PC-3 (cell line): ENCODE results near the gene SLC38A8. TPM values are rescaled to one million over a fixed set of nuclear protein-coding genes. Genes with fewer than 3 reads are reported as not detected.

Source experiments
- ATAC-seq: fragments of 200-7000 bp; cut with Tn5 transposase; 2 replicates; pipeline ENCODE4 v1.9.1; 2020; ENCODE audit warnings: mild to moderate bottlenecking, moderate library complexity
- BruUV-seq: library from RNA; stranded (reverse); fragments of 400-500 nt; replicated peaks from 2 replicates; lab custom pipeline; 2021; lab: Mats Ljungman, UMichigan
- CTCF ChIA-PET: fragments of 300-600 bp; sonication (Branson Sonifier 250); formaldehyde crosslinking; loops from one replicate; lab custom pipeline; 2022; ENCODE audit warnings: antibody characterized with exemption; lab: Charles Lee
- POLR2A ChIA-PET: fragments of 300-600 bp; sonication (Branson Sonifier 250); formaldehyde crosslinking; loops from one replicate; lab custom pipeline; 2022; ENCODE audit warnings: antibody characterized with exemption; ENCODE audit not compliant: unreplicated experiment; lab: Charles Lee
- DNase-seq: peaks from one replicate; pipeline ENCODE4 v3.0.0-alpha.2; 2015
- H2AFZ ChIP-seq: fragments of 300-600 bp; sonication (generic); 2 replicates; pipeline ENCODE4 v1.6.0; 2016; ENCODE audit warnings: antibody characterized with exemption, low read length
- H3F3A ChIP-seq: fragments of 300-600 bp; sonication (generic); one replicate; pipeline ENCODE4 v1.6.0; 2017; ENCODE audit warnings: antibody characterized with exemption, low read length, control low read depth, mild to moderate bottlenecking; ENCODE audit not compliant: unreplicated experiment
- H3K27ac ChIP-seq: fragments of 300-600 bp; sonication (generic); 2 replicates; pipeline ENCODE4 v1.5.1; 2016; ENCODE audit warnings: mild to moderate bottlenecking, low read length
- H3K27me3 ChIP-seq: fragments of 300-600 bp; sonication (generic); 2 replicates; pipeline ENCODE4 v1.6.1; 2016; ENCODE audit warnings: low read length, mixed read lengths
- H3K36me3 ChIP-seq: fragments of 300-600 bp; sonication (generic); 2 replicates; pipeline ENCODE4 v1.6.1; 2016; ENCODE audit warnings: low read depth, mixed run types, low read length, mixed read lengths
- H3K4me1 ChIP-seq: fragments of 300-600 bp; sonication (generic); 2 replicates; pipeline ENCODE4 v1.5.1; 2016; ENCODE audit warnings: low read length; ENCODE audit not compliant: insufficient read depth
- H3K4me2 ChIP-seq: fragments of 300-600 bp; sonication (generic); 2 replicates; pipeline ENCODE4 v1.6.0; 2016; ENCODE audit warnings: low read length
- H3K4me3 ChIP-seq: fragments of 300-600 bp; sonication (generic); 2 replicates; pipeline ENCODE4 v1.5.1; 2016; ENCODE audit warnings: mild to moderate bottlenecking, low read length, mixed read lengths
- H3K79me2 ChIP-seq: fragments of 300-600 bp; sonication (generic); 2 replicates; pipeline ENCODE4 v1.6.1; 2017; ENCODE audit warnings: low read length, mixed read lengths
- H3K9ac ChIP-seq: fragments of 300-600 bp; sonication (generic); 2 replicates; pipeline ENCODE4 v1.6.0; 2016; ENCODE audit warnings: mild to moderate bottlenecking, low read length
- H3K9me2 ChIP-seq: fragments of 300-600 bp; sonication (generic); replicated peaks from 2 replicates; pipeline ENCODE4 v1.6.1; 2016; ENCODE audit warnings: mixed run types, low read length, mixed read lengths
- H3K9me3 ChIP-seq: fragments of 300-600 bp; sonication (generic); 2 replicates; pipeline ENCODE4 v1.6.1; 2016; ENCODE audit warnings: low read length, mixed read lengths
- H4K20me1 ChIP-seq: fragments of 300-600 bp; sonication (generic); 2 replicates; pipeline ENCODE4 v1.6.1; 2016; ENCODE audit warnings: low read length, mixed read lengths
- CTCF ChIP-seq: fragments of 300-600 bp; sonication (generic); conservative IDR thresholded peaks from 2 replicates; pipeline ENCODE4 v1.5.1; 2017; ENCODE audit warnings: antibody characterized with exemption, low read depth, mild to moderate bottlenecking, low read length
- EZH2 ChIP-seq: fragments of 300-600 bp; sonication (generic); IDR thresholded peaks from one replicate; pipeline ENCODE4 v1.6.1; 2017; ENCODE audit warnings: antibody characterized with exemption, mild to moderate bottlenecking, low read length; ENCODE audit not compliant: unreplicated experiment
- EZH2phosphoT487 ChIP-seq: fragments of 300-600 bp; sonication (generic); IDR thresholded peaks from 2 replicates; pipeline ENCODE4 v1.6.1; 2018; ENCODE audit warnings: mild to moderate bottlenecking, antibody characterized with exemption, low read length, borderline replicate concordance
- intact Hi-C: fragments of 100-400 bp; cut with micrococcal nuclease; formaldehyde crosslinking; loops from 2 replicates; pipeline ENCODE4 v1.9.0; 2023
- total RNA-seq: library from RNA; depleted of rRNA; stranded (reverse); fragments of >200 nt; gene quantifications from 2 replicates; pipeline ENCODE4 v1.2.3, GENCODE V29; 2014

The SLC38A8 gene
- total RNA-seq, 1 experiment from 2014 or later: not detected

GRCh38 chr16:84086341-84086740, 43.7 kb upstream of the SLC38A8 start:
- H3K9me2 ChIP-seq: no peaks in the 10 kb centered on the region
- H3K27ac ChIP-seq: no peak overlapping the region
- no peaks in the 10 kb centered on the region for H3K27me3 ChIP-seq
- no peaks in the 10 kb centered on the region for H3K79me2 ChIP-seq
- DNase-seq: no peak
- peaks cover 16% of the 10 kb centered on the region for H3K36me3 ChIP-seq
- H3K4me1 ChIP-seq: no peaks in the 10 kb centered on the region
- ChIA-PET CTCF (no interaction called here), POLR2A (no interaction called here)
- no peak overlapping the region for H3K9ac ChIP-seq
- no peak for ATAC-seq
- 0 out of 2 replicates have a peak, but pooled peaks cover 3% of the 10 kb centered on the region for H4K20me1 ChIP-seq
- TF ChIP-seq CTCF: no peak
- TF ChIP-seq EZH2: no peak
- TF ChIP-seq EZH2phosphoT487: no peak
- no peak overlapping the region for H3K4me2 ChIP-seq
- no TSS peak for BruUV-seq
- intact Hi-C loops: no loop called here
- H3K4me3 ChIP-seq: no peak overlapping the region
- H3K9me3 ChIP-seq: no peaks in the 10 kb centered on the region
- H2AFZ ChIP-seq: no peak overlapping the region
- no peaks in the 10 kb centered on the region for H3F3A ChIP-seq

- no peak for ATAC-seq
These were observed 43.2 kb upstream of the SLC38A8 start for GRCh38 chr16:84085773-84086172.

More at GRCh38 chr16:84085773-84086172, 43.2 kb upstream of the SLC38A8 start:
- Histone ChIP-seq H3K79me2 (no peaks in the 10 kb centered on the region), H3K9me3 (no peaks in the 10 kb centered on the region), H3K4me1 (no peaks in the 10 kb centered on the region), H3K27ac (no peak overlapping the region), H2AFZ (no peak overlapping the region), H3K4me3 (no peak overlapping the region), H4K20me1 (0 out of 2 replicates have a peak, but pooled peaks cover 3% of the 10 kb centered on the region), H3K9me2 (no peaks in the 10 kb centered on the region), H3K9ac (no peak overlapping the region), H3K4me2 (no peak overlapping the region), H3K27me3 (no peaks in the 10 kb centered on the region), H3F3A (no peaks in the 10 kb centered on the region), H3K36me3 (peaks cover 16% of the 10 kb centered on the region)
- CTCF ChIA-PET: interaction anchor here (0.7 kb wide), 1 partner anchor 252 kb away, joined by 3 read pairs; no protein-coding TSS in a partner anchor
- no TSS peak for BruUV-seq
- no peak for TF ChIP-seq EZH2phosphoT487
- TF ChIP-seq EZH2: no peak
- no peak for TF ChIP-seq CTCF
- no peak for DNase-seq
- POLR2A ChIA-PET: no interaction called here
- intact Hi-C loops: loop anchor here (1.0 kb wide), 1 partner anchor 90 kb away; no protein-coding TSS in a partner anchor
